HG03025 (cell line): ENCODE measurements around the gene SLC16A5.
A peak's percentile ranks its signal among the peaks of the same experiment; 100 is the strongest.
"Not testable (repeated sequence)": the region's sequence is repeated elsewhere in the genome, so short reads cannot be mapped to it uniquely, and the experiment has no call there.

ENCODE experiments used
- ATAC-seq: cut with Tn5 transposase; IDR thresholded peaks from one replicate; pipeline ENCODE4 v1.9.1; 2021; ENCODE audit warnings: mild to moderate bottlenecking, moderate library complexity; ENCODE audit not compliant: unreplicated experiment, low FRiP score

Gene SLC16A5

GRCh38 chr17:75109046-75109406 is 21.3 kb downstream of the SLC16A5 start:
- ATAC-seq = no peak

GRCh38 chr17:75109407-75110233 is 21.9 kb downstream of the SLC16A5 start, which contains the start of gene ARMC7:
Gene ARMC7, plus strand, starts transcription at chr17:75109969. Its CDS starts 320 bp downstream, at chr17:75110289.
- ATAC-seq = peak; percentile 59

- peak; percentile 8 for ATAC-seq
Measured at GRCh38 chr17:75110234-75110937, 22.6 kb downstream of the SLC16A5 start.

GRCh38 chr17:75111777-75112335 is 24.1 kb downstream of the SLC16A5 start:
- ATAC-seq = no peak

- ATAC-seq = no peak
Measured at GRCh38 chr17:75113798-75114551, 26.2 kb downstream of the SLC16A5 start.

- no peak for ATAC-seq
Measured at GRCh38 chr17:75114552-75115314, 27.0 kb downstream of the SLC16A5 start.

GRCh38 chr17:75115555-75115954 is 27.8 kb downstream of the SLC16A5 start:
- no peak for ATAC-seq

- no peak for ATAC-seq
Measured at GRCh38 chr17:75116737-75117136, 29.0 kb downstream of the SLC16A5 start.

GRCh38 chr17:75118307-75118706 is 30.6 kb downstream of the SLC16A5 start:
- ATAC-seq = no peak

- no peak for ATAC-seq
Measured at GRCh38 chr17:75124041-75124818, 36.5 kb downstream of the SLC16A5 start.

- ATAC-seq = no peak
Measured at GRCh38 chr17:75124819-75125162, 37.0 kb downstream of the SLC16A5 start.

GRCh38 chr17:75125984-75126383 is 38.2 kb downstream of the SLC16A5 start:
- ATAC-seq = no peak

GRCh38 chr17:75126954-75127353 is 39.2 kb downstream of the SLC16A5 start:
- no peak for ATAC-seq

GRCh38 chr17:75127936-75128335 is 40.2 kb downstream of the SLC16A5 start:
- ATAC-seq = not testable (repeated sequence)

GRCh38 chr17:75128694-75129505 is 41.1 kb downstream of the SLC16A5 start:
- no peak for ATAC-seq

- ATAC-seq = no peak
Measured at GRCh38 chr17:75129576-75129975, 41.8 kb downstream of the SLC16A5 start.

GRCh38 chr17:75130059-75130631 is 42.4 kb downstream of the SLC16A5 start:
- ATAC-seq = no peak

- ATAC-seq = peak; percentile 11
Measured at GRCh38 chr17:75130632-75131277, 43.0 kb downstream of the SLC16A5 start.
